Spleen (tissue), 11 donors: ENCODE results near the gene ORMDL3. TPM values are rescaled to one million over a fixed set of nuclear protein-coding genes. Genes with fewer than 3 reads are reported as not detected.

ENCODE experiments used
- DNase-seq: peaks from one replicate; pipeline ENCODE4 v3.0.0-alpha.2; 2020
- H3K27ac ChIP-seq, 8 donors: fragments of 200-600 bp; sonication (generic) in 7 of 8; 1 replicate in 4 of 8; 2 replicates in 4 of 8; pipeline versions ENCODE4 v1.5.0 to v1.8.0; 2016 to 2021; ENCODE audit warnings: inconsistent platforms in 4 of 8, mild to moderate bottlenecking in 4 of 8, moderate library complexity in 1 of 8
- H3K27me3 ChIP-seq, 7 donors: fragments of 200-600 bp; sonication (generic) in 6 of 7; replicated peaks in 1 of 7; 1 replicate in 4 of 7; 2 replicates in 3 of 7; pipeline versions ENCODE4 v1.5.0 to v1.8.0; 2016 to 2021; ENCODE audit warnings: inconsistent platforms in 3 of 7, mild to moderate bottlenecking in 1 of 7
- H3K36me3 ChIP-seq, 6 donors: fragments of 200-600 bp; sonication (generic) in 5 of 6; 1 replicate in 4 of 6; 2 replicates in 2 of 6; pipeline versions ENCODE4 v1.5.0 to v1.8.0; 2016 to 2021; ENCODE audit warnings: inconsistent platforms in 2 of 6
- H3K4me1 ChIP-seq, 6 donors: fragments of 200-600 bp; sonication (generic) in 5 of 6; 1 replicate in 3 of 6; 2 replicates in 3 of 6; pipeline versions ENCODE4 v1.5.0 to v1.8.0; 2016 to 2021; ENCODE audit warnings: inconsistent platforms in 3 of 6
- H3K4me3 ChIP-seq, 8 donors: fragments of 200-600 bp; sonication (generic) in 7 of 8; 1 replicate in 4 of 8; 2 replicates in 4 of 8; pipeline versions ENCODE4 v1.5.0 to v1.8.0; 2016 to 2021; ENCODE audit warnings: inconsistent platforms in 4 of 8, mild to moderate bottlenecking in 4 of 8, moderate library complexity in 2 of 8
- H3K9me3 ChIP-seq, 8 donors: fragments of 200-600 bp; sonication (generic) in 7 of 8; 1 replicate in 4 of 8; 2 replicates in 4 of 8; pipeline versions ENCODE4 v1.5.0 to v1.8.0; 2016 to 2021; ENCODE audit warnings: inconsistent platforms in 4 of 8
- POLR2A ChIP-seq, 3 donors: fragments of 450-650 bp; IDR thresholded peaks; one replicate each; pipeline ENCODE4 v1.5.1; 2017; ENCODE audit warnings: antibody characterized with exemption in 3 of 3, mild to moderate bottlenecking in 1 of 3
- POLR2AphosphoS5 ChIP-seq, 3 donors: sonication (generic); formaldehyde crosslinking; IDR thresholded peaks; one replicate each; pipeline ENCODE4 v1.5.1; 2017; ENCODE audit warnings: antibody characterized with exemption in 3 of 3
- WGBS, 5 donors: extraction: QIAGEN DNeasy Blood & Tissue Kit in 3 of 5; methylation state at CpG; one replicate each; pipeline versions ENCODE4 v1.1.5 to v1.1.7; 2013 to 2018; 5-methylcytosine and 5-hydroxymethylcytosine counted together
- intact Hi-C: fragments of 100-400 bp; cut with DNase I; formaldehyde crosslinking; loops from one replicate; pipeline ENCODE4 v1.15.0; 2023; ENCODE audit warnings: low total_unique reads
- polyA plus RNA-seq, 3 donors: library from polyadenylated mRNA; stranded (reverse); fragments of 200-250 nt; gene quantifications; one replicate each; pipeline ENCODE4 v1.2.1, GENCODE V29; 2013
- total RNA-seq, 7 donors: library from RNA; depleted of rRNA in 3 of 7; stranded (reverse); fragments of >200 nt in 3 of 7; fragmentation: NEBNext Ultra II Directional in 4 of 7; extraction: Animal tissue kit (Norgen Biotek cat#: 25700) in 4 of 7; gene quantifications; one replicate each; pipeline versions ENCODE4 v1.1.0 to v1.2.1, GENCODE V29; 2016 to 2021
- TF ChIP-seq, protein P1 (sequence below), 11 experiments: fragments of 200-600 bp in 7 of 11; fragments of 450-650 bp in 4 of 11; sonication (generic) in 4 of 11; IDR thresholded peaks in 8 of 11; conservative IDR thresholded peaks in 3 of 11; 1 replicate in 7 of 11; 2 replicates in 4 of 11; pipeline versions ENCODE4 v1.4.0 to v1.8.0; 2016 to 2021; ENCODE audit warnings: antibody characterized with exemption in 11 of 11, inconsistent platforms in 4 of 11, mild to moderate bottlenecking in 1 of 11
- donor health status: healthy with polysubstance abuse.
- donor health status: DM: no; HTN: no; CAD: no; lungs with moderate emphysema.
- donor health status: DM: no; HTN: no; CAD: no.
- donor health status: Bipolar disorder and iron deficiency.
- donor health status: healthy.
- donor health status: DM: no; HTN: no; CAD: no.
- donor health status: DM: yes; HTN: yes; CAD: no.

Gene ORMDL3
- total and polyA plus RNA-seq, 10 donors: 34.7 to 77.6 (median 51.7) TPM

DNA sequence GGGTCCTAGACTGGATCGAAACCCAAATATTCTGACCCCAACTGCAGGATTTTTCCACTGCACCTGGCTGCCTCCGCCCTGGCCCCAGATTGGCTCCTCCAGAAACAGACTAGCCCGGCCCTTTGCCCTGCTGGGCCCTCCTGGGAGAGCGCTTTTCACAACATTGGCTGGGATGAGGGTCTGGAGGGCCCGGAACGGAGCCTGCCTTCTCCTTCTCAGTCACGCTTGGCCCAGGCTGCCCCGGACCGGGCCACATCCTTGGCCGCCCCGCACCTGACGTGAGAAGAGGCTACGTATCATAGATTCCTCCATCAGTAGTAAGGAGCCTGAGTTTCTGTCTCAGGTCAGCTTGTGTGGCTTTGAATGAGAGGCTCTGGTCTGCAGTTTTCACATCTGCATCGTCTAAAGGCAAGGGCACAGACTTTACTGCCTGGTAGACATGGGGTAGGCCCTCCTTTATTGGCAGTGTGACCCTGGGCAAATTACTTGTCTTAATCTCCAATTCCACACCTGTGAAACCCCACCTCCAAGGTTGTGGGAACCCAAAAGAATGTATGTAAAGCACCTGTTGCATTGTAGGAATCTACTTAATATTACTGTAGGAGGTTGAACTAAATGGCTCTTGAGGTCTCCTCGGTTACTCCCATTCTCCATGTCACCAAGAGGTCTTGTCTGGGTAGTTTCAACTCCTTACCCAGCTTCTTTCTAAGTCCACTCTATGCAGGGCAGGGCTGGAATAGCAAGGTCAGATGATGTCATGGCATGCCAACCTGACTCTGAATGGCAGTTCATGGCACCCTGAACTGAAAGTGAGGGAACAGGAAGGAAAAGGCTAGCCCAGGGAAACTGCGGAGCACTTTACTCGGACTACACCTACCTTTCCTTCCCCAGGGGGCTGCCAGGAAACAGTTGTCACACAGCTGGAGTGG, 792 bp upstream of the ORMDL3 start:
- Histone ChIP-seq H3K27ac (peak overlapping the region; percentile 81 to 93 (median 86)), H3K4me3 (peak overlapping the region; percentile 66 to 97 (median 86)), H3K9me3 (no peaks in the 10 kb centered on the region), H3K36me3 (peaks cover 0 to 13% (median 10%) of the 10 kb centered on the region in 6 donors), H3K27me3 (no peaks in the 10 kb centered on the region), H3K4me1 (peaks cover 32 to 66% (median 58%) of the 10 kb centered on the region in 6 donors)
- peak; percentile 87 for DNase-seq
- TF ChIP-seq, protein P1, sequence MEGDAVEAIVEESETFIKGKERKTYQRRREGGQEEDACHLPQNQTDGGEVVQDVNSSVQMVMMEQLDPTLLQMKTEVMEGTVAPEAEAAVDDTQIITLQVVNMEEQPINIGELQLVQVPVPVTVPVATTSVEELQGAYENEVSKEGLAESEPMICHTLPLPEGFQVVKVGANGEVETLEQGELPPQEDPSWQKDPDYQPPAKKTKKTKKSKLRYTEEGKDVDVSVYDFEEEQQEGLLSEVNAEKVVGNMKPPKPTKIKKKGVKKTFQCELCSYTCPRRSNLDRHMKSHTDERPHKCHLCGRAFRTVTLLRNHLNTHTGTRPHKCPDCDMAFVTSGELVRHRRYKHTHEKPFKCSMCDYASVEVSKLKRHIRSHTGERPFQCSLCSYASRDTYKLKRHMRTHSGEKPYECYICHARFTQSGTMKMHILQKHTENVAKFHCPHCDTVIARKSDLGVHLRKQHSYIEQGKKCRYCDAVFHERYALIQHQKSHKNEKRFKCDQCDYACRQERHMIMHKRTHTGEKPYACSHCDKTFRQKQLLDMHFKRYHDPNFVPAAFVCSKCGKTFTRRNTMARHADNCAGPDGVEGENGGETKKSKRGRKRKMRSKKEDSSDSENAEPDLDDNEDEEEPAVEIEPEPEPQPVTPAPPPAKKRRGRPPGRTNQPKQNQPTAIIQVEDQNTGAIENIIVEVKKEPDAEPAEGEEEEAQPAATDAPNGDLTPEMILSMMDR (IDR thresholded peaks at IDR 0.05 in 8 of 11, conservative IDR thresholded peaks at IDR 0.05 in 3 of 11): peak in 1 of 11 experiments; percentile 3
- TF ChIP-seq POLR2AphosphoS5 (IDR thresholded peaks at IDR 0.05) (peak in 1 of 3 donors; percentile 35), POLR2A (IDR thresholded peaks at IDR 0.05) (no peak)
- 29 to 40% (median 39%) methylated on average over 17 of the region's 17 CpGs for WGBS, 5 donors
- intact Hi-C loops: no loop called here

DNA sequence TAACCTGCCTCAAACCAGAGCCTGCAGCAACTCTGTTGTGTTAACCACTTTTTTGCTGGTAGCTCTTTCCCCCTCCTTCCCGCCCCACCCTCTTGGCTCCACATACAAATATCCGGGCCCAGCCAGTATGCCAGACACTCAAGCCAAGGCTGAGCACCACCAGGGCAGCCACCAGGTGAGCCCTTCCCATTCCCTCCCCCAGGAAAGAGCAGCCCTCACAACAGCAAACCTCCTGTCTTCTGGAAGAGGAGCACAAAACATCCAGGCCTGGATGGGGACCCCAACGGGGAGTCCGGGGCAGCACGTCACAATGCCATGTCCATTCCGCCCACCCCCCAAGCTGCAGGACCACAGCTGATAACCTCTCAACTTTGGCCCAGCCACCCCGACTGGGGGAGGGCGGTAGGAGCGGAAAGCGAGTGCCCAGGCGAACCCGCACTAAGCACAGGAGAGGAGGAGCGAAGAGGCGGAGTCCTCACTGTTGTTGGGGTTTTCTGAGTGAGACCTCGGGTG, 757 bp downstream of the ORMDL3 start:
- peaks cover 3 to 29% (median 25%) of the 10 kb centered on the region in 6 donors for H3K36me3 ChIP-seq
- H3K4me1 ChIP-seq: peaks cover 32 to 81% (median 70%) of the 10 kb centered on the region in 6 donors
- no peak for TF ChIP-seq POLR2A (IDR thresholded peaks at IDR 0.05)
- peak in 1 of 3 donors; percentile 12 for TF ChIP-seq POLR2AphosphoS5 (IDR thresholded peaks at IDR 0.05)
- TF ChIP-seq, protein P1 (IDR thresholded peaks at IDR 0.05 in 8 of 11, conservative IDR thresholded peaks at IDR 0.05 in 3 of 11): no peak
- DNase-seq: peak; percentile 89
- H3K4me3 ChIP-seq: peak overlapping the region; percentile 66 to 97 (median 86)
- no peaks in the 10 kb centered on the region for H3K9me3 ChIP-seq
- WGBS, 5 donors: 1 to 6% (median 2%) methylated on average over 4 to 15 of the region's 15 CpGs
- intact Hi-C loops: no loop called here
- H3K27me3 ChIP-seq: no peaks in the 10 kb centered on the region
- peak overlapping the region; percentile 66 to 93 (median 86) for H3K27ac ChIP-seq

DNA sequence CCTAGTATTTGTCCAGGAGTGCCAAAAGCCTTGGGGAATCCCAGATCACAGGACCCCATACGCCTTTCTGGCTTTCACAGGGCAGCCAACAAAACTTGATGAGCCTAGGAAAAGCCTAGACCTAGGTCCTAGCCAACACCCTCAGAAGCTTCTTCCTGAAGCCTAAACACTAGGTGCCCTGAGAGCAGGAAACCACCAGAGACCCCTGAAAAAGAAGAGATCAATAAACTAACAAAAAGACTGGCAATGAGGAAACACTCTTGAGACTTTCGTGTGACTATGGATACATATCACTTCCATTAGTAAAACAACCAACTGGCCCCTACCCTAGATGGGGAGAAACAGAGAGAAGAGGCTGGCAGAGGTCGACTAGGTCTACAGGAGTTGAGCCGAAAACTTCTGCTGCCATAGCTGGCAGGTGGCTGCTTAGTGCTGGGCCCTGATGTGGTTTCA, 1.2 kb downstream of the ORMDL3 start:
- intact Hi-C loops: no loop called here
- peak overlapping the region in 7 of 8 donors; percentile 74 to 97 (median 95) for H3K4me3 ChIP-seq
- WGBS, 5 donors: 6 to 33% (median 25%) methylated on average over 3 to 4 of the region's 4 CpGs
- no peaks in the 10 kb centered on the region for H3K9me3 ChIP-seq
- TF ChIP-seq, protein P1 (IDR thresholded peaks at IDR 0.05 in 8 of 11, conservative IDR thresholded peaks at IDR 0.05 in 3 of 11): no peak
- TF ChIP-seq POLR2AphosphoS5 (IDR thresholded peaks at IDR 0.05) (no peak), POLR2A (IDR thresholded peaks at IDR 0.05) (no peak)
- H3K27ac ChIP-seq: peak overlapping the region; percentile 66 to 93 (median 86)
- H3K27me3 ChIP-seq: no peaks in the 10 kb centered on the region
- H3K36me3 ChIP-seq: peaks cover 3 to 34% (median 29%) of the 10 kb centered on the region in 6 donors
- peaks cover 34 to 86% (median 75%) of the 10 kb centered on the region in 6 donors for H3K4me1 ChIP-seq
- no peak for DNase-seq
